GM18507 (cell line): ENCODE data around the gene LIPT1.
"Not testable (repeated sequence)": the region's sequence is repeated elsewhere in the genome, so short reads cannot be mapped to it uniquely, and the experiment has no call there.

Source experiments
- DNase-seq: peaks from one replicate; pipeline ENCODE4 v3.0.0; 2011; ENCODE audit warnings: low read depth; ENCODE audit not compliant: insufficient read length; ENCODE audit errors: extremely low spot score
- FAIRE-seq: peaks from 2 replicates; lab custom pipeline; 2011; peaks lifted over from hg19 to GRCh38; lab: Jason Lieb, UNC

Gene LIPT1

GRCh38 chr2:99169534-99169933, 14.8 kb downstream of the LIPT1 start:
- DNase-seq (no peak), FAIRE-seq (peak; percentile 5)

GRCh38 chr2:99171377-99172140, 16.8 kb downstream of the LIPT1 start:
- FAIRE-seq (no peak), DNase-seq (no peak)

- peak; percentile 73 for DNase-seq
- FAIRE-seq = peak; percentile 85
Observed at GRCh38 chr2:99180755-99181623, 26.2 kb downstream of the LIPT1 start, which contains the start of the genes MITD1 and MRPL30. MITD1 (minus strand) TSS chr2:99181058; CDS start chr2:99180981, 77 bp downstream. MRPL30 (plus strand) TSS chr2:99181184; CDS start chr2:99186204, 5,020 bp downstream.

GRCh38 chr2:99181624-99182000, 26.8 kb downstream of the LIPT1 start:
- DNase-seq = no peak

GRCh38 chr2:99183025-99183424, 28.3 kb downstream of the LIPT1 start:
- DNase-seq (no peak), FAIRE-seq (no peak)

More at GRCh38 chr2:99181624-99182000, 26.8 kb downstream of the LIPT1 start:
- no peak for FAIRE-seq

GRCh38 chr2:99184811-99185210, 30.0 kb downstream of the LIPT1 start:
- DNase-seq (no peak), FAIRE-seq (no peak)

DNA sequence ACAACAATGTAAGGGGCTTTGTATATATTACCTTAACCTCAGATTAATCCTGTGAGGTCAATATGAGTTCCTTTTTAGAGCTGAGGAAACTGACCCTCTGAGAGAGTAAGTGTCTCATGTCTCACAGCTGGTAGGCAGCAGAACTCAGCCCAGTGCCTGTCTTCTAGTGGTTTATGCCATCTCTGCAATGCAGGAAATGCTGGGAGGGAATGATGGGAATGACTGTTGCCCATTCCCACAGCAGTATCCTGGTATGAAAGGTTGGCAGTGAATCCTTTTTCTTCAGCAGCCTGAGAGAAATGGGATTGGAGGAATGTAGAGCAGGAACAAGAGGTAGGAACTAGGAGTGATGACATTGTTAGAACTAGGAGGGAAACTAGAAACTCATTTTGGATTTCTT, 32.2 kb downstream of the LIPT1 start:
- no peak for DNase-seq
- no peak for FAIRE-seq

- DNase-seq (no peak), FAIRE-seq (no peak)
Observed at GRCh38 chr2:99188357-99188756, 33.6 kb downstream of the LIPT1 start.

DNA sequence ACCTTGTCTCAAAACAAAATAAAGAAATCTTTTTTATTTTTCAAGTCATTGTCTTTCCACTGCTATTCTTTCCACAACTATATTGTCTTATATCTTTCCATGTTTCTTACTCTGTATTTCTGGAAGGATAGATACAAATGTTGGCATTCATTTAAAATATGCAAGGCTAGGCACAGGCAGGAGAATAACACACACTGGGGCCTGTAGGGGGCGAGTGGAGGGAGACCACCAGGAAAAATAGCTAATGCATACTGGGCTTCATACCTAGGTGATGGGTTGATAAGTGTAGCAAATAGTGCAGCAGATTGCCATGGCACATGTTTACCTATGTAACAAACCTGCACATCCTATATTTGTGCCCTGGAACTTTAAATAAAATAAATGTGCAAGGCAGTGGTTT, 35.8 kb downstream of the LIPT1 start:
- FAIRE-seq = no peak
- DNase-seq = no peak

DNA sequence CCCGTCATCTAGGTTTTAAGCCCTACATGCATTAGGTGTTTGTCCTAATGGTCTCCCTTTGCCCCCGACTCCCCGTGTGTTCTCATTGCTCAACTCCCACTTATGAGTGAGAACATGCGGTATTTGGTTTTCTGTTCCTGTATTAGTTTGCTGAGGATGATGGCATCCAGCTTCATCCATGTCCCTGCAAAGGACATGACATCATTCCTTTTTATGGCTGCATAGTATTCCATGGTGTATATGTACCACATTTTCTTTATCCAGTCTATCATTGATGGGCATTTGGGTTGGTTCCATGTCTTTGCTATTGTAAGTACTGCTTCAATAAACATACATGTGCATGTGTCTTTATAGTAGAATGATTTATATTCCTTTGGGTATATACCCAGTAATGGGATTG, 37.6 kb downstream of the LIPT1 start:
- FAIRE-seq, DNase-seq: not testable (repeated sequence)

DNA sequence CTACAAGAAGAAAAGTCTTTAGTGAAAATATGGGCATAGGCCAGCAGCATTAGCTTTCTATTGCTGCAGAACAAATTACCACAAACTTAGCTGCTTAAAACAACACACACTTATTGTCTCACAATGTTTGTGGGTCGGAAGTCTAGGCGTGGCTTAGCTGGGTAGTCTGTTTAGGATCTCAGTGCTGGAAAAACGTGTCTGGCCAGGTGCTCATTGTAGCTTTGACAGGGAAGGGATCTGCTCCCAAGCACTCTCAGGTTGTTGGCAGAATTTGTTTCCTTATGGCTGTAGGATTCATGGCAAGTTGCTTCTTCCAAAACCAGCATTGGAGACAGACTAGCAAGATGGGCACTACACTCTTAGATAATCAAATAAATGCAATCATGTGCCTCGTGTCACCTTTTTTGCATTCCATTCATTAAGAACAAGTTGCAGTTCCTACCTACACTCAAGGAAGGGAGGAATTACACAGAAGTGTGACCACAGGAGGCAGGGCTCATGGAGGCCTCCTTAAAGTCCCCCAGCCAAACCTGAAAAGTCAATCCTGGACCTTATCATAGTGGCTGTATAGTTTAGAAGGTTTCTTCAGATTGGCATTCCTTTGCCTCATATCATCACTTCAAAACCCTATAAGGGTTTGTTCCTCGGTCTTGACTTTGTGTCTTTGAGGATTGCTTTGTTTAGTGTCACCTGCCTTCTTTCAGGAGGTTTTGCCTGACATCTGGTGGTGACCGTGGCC, 43.5 kb downstream of the LIPT1 start:
- FAIRE-seq (no peak), DNase-seq (no peak)

GRCh38 chr2:99200076-99200800, 45.5 kb downstream of the LIPT1 start:
- DNase-seq (no peak), FAIRE-seq (no peak)

DNA sequence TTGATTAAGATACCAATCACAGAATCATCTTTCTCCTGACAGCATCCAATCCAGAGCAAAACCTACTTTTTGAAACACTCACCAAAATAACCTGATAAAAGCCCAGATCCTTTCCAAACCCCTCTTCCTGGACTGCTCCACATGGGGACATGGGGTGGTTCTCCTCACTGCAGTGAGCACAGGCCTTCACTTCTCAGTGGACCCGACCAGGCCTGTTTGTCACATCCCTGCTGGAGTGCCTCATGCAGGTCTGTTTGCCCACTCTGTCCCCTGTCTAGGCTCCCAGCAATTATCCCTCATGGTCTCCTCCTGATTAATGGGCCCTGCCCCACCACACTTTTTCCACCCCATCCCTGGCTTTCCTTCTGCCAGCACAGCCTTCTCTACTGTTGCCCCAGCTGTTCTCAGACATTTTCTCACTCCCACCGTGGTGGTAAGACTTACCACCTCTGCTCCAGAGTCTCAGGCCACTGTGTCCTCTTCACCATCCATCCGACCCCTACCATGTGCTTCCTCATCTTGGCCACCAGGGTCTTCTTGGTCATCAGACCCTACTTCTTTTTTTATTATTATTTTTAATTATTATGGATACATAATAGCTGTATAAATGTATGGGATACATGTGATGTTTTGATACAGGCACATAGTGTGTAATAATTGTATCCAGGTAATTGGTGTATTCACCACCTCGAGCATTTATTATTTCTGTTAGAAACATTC, 47.4 kb downstream of the LIPT1 start:
- FAIRE-seq (no peak), DNase-seq (no peak)

DNA sequence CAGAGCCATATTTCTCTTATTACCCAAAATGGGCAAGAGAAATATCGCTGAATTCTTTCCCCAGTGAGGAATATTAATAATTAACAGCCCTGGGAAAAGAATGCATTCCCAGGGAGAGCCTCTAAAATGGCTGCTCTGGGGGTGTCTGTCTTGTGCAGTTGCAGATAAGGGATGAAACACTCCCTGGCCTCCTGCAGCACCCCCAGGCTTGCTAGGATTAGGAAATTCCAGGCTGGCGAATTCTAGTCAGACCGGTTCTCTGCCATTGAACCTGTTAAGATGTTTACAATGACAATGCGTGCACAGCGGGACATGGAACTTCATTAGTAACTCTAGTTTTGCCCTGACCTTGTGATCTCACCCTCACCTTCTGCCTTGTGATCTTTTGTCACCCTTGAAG, 50.7 kb downstream of the LIPT1 start:
- FAIRE-seq = no peak
- no peak for DNase-seq
